Stimulated activated CD8-positive, alpha-beta memory T cell treated with anti-CD3 and anti-CD28 coated beads, Interleukin-12 subunit alpha, Interleukin-12 subunit beta, amount 100 ng/mL, for 1 hour (primary cell): ENCODE data around the gene FOXN3.
"Not testable (repeated sequence)": the region's sequence is repeated elsewhere in the genome, so short reads cannot be mapped to it uniquely, and the experiment has no call there.

Source experiments
- DNase-seq: peaks from one replicate; pipeline ENCODE4 v3.0.0-alpha.2; 2020; ENCODE audit warnings: low read depth

The FOXN3 gene

DNA sequence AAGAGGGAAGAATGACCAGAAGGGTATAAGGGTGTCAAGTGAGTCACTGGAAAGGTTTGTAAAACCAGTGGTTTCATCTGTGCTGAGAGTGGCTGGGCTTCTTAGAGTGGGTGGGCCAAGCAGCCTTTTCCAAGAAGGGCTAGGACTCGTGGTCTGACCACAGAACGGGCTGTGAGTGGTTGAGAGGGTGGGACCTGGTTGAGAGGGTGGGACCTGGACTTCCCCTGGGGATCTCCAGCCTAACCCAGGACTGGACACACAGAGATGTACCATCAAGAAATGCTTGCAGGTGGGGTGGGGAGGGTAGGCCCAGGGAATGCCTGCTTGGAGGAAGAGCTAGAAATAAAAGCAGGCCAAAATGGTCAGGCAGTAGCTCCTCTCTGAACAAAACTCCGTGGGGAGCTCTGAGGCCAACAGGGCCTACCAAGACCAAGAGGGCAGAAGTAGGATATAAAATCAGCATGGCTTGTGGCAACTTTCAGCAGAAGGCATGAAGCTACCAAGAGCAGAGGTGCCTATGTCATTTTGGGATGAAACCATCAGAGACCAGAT lies 140.5 kb downstream of the FOXN3 start:
- DNase-seq: peak; percentile 24

DNA sequence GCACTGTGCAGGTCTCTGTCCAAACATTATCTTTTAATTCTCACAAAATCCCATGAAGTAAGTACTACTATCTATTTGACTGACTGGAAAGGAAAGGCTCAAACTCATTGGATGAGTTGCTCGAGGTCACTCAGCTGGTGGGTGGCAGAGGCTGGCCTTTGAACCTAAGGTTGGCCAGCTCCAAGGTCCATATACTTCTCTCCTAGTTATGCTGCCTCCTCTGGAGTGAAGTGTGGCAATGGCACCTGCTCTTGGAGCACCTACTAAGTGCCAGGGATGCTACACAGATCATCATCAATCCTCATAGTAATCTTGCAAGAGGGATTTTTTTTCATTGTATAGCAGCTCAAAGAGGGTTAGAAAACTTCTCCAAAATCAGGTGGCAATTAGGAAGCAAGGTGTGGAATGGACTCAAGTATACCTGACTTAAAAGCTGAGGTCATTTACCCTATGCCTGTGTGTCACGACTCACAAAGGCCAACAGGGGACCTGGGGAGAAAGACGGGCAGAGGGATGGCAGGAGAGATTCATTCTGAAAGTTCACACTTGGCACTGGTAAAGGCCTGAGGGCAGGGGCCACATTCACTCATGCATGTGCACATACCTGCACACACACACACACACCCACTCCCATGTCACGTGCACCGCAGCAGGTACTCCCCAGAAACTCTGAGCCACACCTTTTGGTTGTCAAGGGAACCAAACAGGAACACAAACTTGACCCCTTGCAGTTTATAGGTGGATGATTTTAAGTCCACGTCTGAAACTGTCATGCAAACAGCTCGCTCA lies 146.4 kb downstream of the FOXN3 start:
- DNase-seq: no peak

DNA sequence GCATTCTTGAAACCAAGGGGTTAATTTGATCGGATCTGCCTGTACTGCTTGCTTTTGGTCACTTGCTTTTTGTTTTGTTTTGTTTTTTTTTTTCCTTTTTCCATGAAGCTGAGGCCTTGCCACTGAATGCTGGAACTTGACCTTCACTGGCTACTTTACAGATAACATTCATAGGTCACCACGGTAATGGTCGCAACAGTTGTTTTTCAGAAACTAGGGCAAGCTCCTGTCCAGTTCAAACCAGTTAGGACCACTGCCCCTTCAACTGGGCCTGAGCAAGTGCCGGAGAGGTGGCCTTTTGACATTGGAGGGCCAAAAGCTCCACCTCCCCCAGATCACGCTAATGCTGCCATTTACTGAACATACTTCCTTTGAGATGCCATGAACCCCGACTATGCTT lies 147.6 kb downstream of the FOXN3 start:
- DNase-seq: no peak

GRCh38 chr14:89268514-89268913 lies 148.5 kb downstream of the FOXN3 start:
- no peak for DNase-seq

DNA sequence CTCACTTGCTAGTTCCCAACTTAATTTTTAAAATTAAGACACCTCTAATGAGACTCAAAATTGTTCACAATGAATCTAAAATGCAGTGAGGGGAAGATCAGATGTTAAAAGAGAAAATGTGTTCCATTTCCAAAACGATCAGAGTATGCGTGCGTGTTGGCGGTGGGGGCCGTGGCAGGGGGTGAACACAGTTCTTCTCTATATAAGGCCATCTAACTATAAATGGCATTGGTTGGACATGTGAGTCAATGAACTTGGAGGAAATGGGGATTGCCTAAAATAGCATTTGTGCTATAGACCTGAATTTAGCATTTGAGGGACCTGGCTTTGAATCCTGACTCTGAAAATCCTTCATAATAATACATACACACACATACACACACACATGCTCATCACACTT lies 149.4 kb downstream of the FOXN3 start:
- DNase-seq: no peak

DNA sequence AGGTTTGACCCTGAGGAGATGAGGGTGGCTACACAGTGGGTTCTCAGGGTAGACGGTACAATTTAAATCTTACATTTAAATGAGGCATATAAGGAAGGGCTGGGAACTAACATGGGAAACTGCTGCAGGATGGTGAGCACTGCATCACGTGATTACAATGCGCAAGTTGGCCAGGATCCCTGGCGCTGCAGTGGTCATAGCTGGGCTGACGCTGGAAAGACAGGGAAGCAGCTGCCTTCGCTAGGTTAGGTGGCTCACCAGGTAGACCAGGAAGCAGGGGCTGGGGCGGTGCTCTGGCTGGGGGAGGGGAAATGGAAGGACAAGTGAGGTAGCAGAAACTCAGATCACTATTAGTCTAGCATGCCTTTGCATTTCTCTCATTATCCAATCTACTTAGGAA lies 149.9 kb downstream of the FOXN3 start:
- DNase-seq: no peak

DNA sequence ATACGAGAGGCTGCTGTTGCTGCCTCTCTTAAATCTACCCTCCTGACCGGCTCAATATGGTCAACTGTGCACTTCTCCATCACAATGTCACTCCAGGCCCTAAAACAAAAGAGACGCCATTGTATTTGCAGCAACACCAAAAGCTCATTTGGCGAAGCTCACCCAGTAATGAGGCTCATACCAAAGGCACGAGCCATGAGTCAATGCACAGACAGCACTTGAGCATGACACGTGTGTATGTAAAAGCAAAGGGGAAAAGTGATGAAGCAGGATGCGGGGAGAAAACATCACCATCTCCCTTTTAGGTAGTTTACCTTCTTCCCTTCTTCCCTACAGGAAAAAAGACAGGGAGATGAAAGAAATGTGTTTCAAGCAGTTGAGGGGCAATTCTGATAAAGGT lies 150.3 kb downstream of the FOXN3 start:
- no peak for DNase-seq

- no peak for DNase-seq
Measured at GRCh38 chr14:89265234-89265633, 151.8 kb downstream of the FOXN3 start.

DNA sequence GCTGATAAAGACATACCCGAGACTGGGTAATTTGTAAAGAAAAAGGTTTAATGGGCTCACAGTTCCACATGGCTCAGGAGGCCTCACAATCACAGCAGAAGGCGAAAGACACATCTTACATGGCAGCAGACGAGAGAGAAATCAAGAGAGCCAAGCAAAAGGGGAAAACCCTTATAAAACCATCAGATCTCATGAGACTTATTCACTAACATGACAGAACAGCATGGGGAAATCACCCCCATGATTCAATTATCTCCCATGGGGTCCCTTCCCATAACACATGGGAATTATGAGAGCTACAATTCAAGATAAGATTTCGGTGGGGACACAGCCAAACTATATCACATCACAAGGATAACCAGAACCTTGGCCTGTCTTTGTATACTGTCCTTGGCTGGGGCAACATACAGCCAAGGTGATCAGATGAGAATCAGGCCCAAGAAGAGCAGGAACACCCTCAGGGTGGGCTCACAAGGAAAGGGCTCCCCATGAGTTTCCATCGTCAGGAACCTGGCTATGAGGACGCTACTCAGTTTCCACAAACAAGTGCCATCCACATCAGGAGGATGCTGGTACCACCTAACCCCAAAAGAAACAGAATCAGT lies 152.7 kb downstream of the FOXN3 start:
- DNase-seq: no peak

DNA sequence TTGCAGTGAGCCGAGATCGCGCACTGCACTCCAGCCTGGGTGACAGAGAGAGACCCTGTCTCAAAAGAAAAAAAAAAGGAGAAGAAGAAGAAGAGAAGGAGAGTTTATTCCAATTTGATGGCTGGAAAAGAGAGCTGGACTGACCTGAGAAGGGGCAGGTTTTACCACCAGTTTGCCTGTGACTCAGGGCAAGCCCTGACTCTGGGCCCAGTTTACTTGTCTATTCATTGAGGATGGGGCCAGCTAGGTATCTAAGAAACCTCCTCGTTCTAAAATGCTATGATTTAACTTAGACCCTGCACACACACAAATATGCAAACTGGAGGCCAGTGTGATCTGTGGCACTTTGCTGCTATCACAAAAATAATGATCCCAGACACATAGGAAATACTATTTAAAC lies 155.0 kb downstream of the FOXN3 start:
- DNase-seq: no peak

- DNase-seq: no peak
Measured at GRCh38 chr14:89260898-89261297, 156.1 kb downstream of the FOXN3 start.

DNA sequence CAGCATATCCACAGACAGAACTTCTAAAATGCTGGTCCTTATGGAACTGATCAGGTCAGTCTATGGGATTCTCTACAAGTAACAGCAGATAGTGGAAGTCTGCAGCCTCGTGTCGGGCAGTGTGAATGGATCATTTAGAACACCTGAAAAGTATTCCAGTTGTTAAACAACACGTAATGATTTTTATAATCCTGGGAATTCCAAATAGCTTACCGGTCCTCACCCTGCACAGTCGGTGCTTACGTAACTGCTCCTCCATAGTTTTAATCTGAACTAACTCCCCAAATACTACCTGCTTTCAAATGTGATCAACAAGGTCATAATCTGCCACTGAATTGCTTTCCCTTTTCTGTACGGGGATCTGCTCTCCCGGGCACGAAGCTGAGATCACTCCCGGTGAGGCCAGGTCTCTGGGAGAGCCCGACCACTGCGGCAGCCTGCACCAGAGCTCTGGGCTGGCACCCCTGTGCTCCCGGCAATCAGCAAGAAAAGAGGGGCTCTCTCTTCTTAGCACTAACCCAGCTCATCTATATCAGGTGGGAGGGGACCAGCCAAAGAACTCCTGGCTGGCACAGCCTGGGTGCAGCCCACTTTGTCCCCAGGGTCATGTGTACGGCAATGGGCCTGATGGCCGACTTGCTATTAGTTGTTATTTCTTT lies 157.0 kb downstream of the FOXN3 start:
- DNase-seq: no peak

GRCh38 chr14:89258728-89259273 lies 158.2 kb downstream of the FOXN3 start:
- DNase-seq: no peak

DNA sequence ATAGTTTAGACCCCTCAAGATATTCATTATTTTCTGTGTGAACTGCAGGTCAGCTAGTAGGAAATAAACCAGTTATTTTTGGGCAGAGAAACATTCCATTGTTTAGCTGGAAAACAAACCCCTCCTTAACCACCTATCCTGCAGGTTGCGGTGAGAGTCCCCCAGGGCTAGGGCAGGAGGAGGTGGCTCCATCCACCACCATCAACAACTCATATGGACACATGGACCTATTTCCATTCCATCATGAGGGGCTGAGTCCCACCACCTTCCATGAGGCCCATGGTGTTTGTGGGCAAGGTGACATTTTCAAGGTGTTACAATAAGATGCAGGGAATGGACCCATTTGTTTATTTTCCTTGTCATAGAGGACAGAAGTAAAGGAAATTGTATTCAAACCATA lies 160.1 kb downstream of the FOXN3 start:
- DNase-seq: no peak

DNA sequence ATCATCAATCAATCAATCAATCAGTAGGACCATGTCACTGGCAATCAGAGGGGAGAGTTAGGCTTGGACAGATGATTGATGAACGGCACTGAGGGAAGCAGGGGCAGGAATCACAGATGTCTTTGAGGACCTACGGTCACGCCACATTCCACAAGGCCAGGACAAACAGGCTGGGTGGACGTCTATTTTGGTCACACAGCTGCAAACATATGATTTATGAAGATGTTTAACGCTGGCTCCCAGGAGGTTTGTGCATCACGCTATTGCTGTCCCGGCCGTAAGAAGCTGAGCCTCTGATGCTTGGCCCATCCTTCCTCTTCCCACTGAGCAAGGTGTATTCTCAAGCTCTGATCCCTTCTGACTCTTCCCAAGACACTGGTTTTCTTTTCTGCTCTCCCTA lies 160.8 kb downstream of the FOXN3 start:
- no peak for DNase-seq

DNA sequence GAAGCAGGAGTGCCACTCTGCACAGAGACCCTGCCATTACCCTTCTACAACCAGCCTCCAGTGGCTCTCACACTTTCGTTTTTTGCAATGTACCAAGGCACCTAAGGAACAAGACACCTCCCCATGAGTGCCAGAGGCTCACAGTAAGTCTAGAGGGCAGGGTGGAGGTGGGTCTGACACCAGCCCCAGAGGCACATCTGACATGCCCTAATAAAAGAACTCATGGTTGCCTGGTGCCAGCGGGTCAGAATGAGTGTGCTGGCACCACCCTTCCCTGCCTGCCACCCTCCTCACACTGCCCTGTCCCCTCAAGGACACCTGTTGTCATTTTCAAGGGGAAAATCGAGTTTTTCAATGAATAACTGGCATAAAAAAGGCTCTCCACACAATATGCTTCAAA lies 161.2 kb downstream of the FOXN3 start:
- no peak for DNase-seq

GRCh38 chr14:89255012-89255411 lies 162.0 kb downstream of the FOXN3 start:
- no peak for DNase-seq

- DNase-seq: no peak
Measured at GRCh38 chr14:89254166-89254909, 162.7 kb downstream of the FOXN3 start.

DNA sequence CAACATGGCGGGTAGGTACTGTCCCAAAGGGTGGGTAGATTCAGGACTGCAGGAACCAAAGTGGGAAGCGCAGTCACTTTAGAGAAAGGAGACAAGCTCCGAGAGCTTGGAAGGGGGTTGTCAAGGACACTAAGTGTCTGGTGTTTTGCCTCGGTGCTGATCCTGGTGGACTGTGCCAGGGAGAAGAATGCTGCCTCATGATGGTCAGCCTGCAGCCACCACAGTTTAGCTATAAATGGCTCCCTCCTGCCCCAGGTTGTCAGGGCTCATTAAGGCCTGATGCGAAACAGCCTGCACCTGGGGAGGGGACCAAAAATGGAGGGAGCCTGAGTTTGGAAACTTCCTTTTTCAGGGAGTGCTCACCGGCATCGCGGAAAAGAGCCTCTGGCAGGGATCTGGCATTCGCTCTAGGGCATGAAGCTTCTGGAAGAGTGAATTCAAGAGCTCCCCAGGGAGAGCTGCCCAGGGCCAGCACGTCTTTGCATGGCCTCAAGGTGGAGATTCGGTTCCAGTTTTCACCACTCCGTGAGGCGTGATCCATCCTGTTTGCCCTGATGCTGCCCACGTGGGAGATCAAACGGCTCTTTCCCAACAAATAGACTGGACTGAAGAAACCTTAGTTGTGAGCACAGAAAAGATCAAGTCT lies 164.0 kb downstream of the FOXN3 start:
- DNase-seq: no peak

- no peak for DNase-seq
Measured at GRCh38 chr14:89251061-89251460, 166.0 kb downstream of the FOXN3 start.

GRCh38 chr14:89250655-89250975 lies 166.4 kb downstream of the FOXN3 start:
- DNase-seq: not testable (repeated sequence)
